ENCODE data around the gene CDKN1A. TPM values are rescaled to one million over a fixed set of nuclear protein-coding genes. Genes with fewer than 3 reads are reported as not detected.

Gene CDKN1A
- total RNA-seq, 6 donors from 2014 or later, result 61.8 to 186 (median 127) TPM

DNA sequence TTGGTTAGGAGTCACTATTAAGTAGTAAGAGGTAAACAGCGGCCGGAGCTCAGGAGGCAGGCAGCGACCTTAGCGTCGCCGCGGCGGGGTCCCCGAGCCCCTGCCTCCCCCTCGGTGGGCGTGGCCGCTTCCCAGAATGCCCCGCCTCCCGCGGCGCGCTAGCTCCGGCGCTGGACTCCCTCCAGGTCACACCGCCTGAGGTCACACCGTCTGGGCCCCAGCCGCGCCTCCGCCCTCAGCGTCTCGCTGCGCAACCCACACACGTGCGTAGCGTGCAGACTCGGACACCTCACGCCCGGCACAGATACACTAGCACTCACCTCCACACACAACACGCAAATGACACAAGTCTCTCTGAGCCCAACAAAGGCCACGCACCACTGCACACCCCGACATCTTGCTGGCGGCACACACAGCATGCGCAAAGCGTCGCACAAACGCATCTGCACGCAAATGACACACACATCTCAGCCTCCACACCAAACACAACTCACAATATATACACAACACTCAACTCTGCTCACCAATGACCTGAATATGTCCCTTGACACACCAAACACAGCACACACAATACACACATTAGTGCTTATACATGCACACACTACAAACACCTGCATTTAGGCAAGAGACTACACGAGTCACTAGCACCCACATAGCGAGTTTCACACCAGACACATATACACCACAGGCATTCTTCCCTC, 17.6 kb upstream of the CDKN1A start:
- DNase-seq (peak; percentile 71 to 93), ATAC-seq (ENCODE audit: low FRiP score in 2 of 2) (peak; percentile 70 to 86)
- TF ChIP-seq, protein P1, sequence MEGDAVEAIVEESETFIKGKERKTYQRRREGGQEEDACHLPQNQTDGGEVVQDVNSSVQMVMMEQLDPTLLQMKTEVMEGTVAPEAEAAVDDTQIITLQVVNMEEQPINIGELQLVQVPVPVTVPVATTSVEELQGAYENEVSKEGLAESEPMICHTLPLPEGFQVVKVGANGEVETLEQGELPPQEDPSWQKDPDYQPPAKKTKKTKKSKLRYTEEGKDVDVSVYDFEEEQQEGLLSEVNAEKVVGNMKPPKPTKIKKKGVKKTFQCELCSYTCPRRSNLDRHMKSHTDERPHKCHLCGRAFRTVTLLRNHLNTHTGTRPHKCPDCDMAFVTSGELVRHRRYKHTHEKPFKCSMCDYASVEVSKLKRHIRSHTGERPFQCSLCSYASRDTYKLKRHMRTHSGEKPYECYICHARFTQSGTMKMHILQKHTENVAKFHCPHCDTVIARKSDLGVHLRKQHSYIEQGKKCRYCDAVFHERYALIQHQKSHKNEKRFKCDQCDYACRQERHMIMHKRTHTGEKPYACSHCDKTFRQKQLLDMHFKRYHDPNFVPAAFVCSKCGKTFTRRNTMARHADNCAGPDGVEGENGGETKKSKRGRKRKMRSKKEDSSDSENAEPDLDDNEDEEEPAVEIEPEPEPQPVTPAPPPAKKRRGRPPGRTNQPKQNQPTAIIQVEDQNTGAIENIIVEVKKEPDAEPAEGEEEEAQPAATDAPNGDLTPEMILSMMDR (IDR thresholded peaks at IDR 0.05), result no peak
- TF ChIP-seq POLR2A (IDR thresholded peaks at IDR 0.05) (no peak), POLR2AphosphoS5 (IDR thresholded peaks at IDR 0.05) (peak in 1 of 2 donors; percentile 50), EP300 (IDR thresholded peaks at IDR 0.05) (peak in 1 of 4 donors; percentile 31)
- Histone ChIP-seq H3K36me3 (no peaks in the 10 kb centered on the region), H3K9me3 (no peaks in the 10 kb centered on the region), H3K27ac (no peak overlapping the region), H3K4me1 (peaks cover 5 to 12% (median 9%) of the 10 kb centered on the region in 4 donors), H3K27me3 (no peaks in the 10 kb centered on the region), H3K4me3 (peak overlapping the region in 3 of 4 donors; percentile 10 to 25 (median 25))
- WGBS, 2 donors, result 35 to 44% methylated on average over 26 to 27 of the region's 44 CpGs

DNA sequence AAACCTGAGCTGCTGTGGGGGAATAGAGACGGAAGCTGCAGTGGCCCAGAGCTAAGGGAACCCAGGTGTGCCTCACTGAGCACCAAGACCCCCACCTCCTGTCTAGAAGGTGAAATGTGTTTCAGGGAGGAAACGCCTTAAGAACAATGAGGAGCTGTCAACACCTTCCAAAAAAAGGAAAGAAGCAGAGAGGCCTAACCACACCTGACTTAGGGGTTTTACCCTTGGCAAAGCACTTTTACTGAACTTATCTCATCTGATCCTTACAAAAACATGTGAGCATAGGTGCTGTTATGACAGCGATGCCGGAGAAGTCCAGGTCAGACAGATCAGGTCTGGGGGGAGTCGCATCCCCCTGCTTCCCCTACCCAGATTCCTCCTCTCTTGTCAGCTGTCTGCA, 16.1 kb upstream of the CDKN1A start:
- Histone ChIP-seq H3K4me1 (peaks cover 8 to 20% (median 16%) of the 10 kb centered on the region in 4 donors), H3K27me3 (no peaks in the 10 kb centered on the region), H3K9me3 (no peaks in the 10 kb centered on the region), H3K27ac (no peak overlapping the region), H3K36me3 (no peaks in the 10 kb centered on the region), H3K4me3 (no peak overlapping the region)
- ATAC-seq (ENCODE audit: low FRiP score in 2 of 2), result no peak
- no peak for DNase-seq
- WGBS, 2 donors, result 82 to 83% methylated on average over 5 of the region's 5 CpGs
- no peak for TF ChIP-seq POLR2AphosphoS5 (IDR thresholded peaks at IDR 0.05)
- TF ChIP-seq EP300 (IDR thresholded peaks at IDR 0.05), result no peak
- TF ChIP-seq, protein P1 (IDR thresholded peaks at IDR 0.05), result no peak
- TF ChIP-seq POLR2A (IDR thresholded peaks at IDR 0.05), result no peak

DNA sequence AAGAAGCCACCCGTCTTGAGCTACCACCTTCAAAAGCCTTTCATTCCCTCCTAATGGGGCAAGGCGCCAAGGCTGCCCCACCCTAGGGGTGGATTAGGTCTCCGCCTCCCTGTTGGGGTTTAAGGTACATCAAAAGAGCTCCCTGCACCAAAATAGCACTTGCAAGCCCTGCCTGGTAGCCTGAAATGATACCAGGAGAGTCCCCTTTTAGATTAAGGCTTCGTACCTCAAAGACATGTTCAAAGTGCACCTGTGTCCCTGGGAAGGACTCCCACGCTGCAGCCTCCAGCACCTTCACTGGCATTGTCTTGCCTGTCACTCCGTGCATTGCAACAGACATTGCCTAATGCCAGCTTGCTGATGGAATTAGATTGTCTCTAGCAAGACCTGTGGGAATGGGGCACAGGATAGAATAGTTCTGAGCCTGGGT, 15.7 kb upstream of the CDKN1A start:
- no peaks in the 10 kb centered on the region for H3K36me3 ChIP-seq
- H3K9me3 ChIP-seq, result no peaks in the 10 kb centered on the region
- DNase-seq (no peak), ATAC-seq (ENCODE audit: low FRiP score in 2 of 2) (no peak)
- H3K27ac ChIP-seq, result no peak overlapping the region
- no peaks in the 10 kb centered on the region for H3K27me3 ChIP-seq
- WGBS, 2 donors, result 53 to 71% methylated on average over 3 to 6 of the region's 6 CpGs
- TF ChIP-seq, protein P1 (IDR thresholded peaks at IDR 0.05), result no peak
- H3K4me1 ChIP-seq, result peaks cover 9 to 21% (median 18%) of the 10 kb centered on the region in 4 donors
- H3K4me3 ChIP-seq, result no peak overlapping the region

DNA sequence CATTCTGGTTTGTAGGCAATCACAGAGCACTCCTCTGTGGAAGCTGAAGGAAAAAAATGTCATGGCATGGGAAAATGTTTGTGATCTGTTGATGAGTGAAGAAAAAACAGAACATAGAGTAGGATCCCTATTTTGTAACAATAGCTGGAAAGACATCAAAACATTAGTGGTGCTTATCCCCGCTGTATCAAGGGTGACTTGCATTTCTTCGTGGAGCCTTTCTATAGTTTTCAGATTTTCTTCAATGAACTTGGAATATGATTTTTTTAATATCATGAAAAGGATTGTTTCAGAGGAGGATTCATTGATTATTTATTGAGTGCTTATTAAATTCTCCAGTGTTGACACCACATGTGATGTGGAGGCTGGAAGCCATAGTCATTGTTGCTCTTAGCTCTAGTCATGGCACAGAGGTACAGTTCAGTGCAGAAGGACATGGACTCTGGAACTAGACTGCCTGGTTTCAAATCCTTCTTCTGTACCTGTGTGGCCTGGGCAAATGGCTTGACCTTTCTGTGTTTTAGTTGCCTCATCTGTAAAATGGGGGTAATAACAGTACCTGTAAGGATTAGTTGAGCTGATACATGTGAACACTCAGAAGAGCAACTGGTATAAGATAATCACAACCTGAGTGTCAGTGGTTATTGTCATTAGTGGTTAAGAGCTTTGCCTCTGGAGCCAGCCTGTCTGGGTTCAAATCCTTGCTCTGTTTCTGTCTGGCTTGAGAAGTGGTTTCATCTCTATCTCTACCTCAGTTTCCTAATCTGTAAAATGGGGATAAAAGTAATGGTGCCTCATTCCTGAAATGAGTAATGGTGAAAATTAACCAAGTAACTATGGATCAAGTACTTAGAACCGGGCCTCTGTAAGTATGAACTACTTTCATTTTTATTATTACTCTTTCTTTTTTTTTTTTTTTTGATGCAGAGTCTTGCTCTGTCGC, 14.7 kb upstream of the CDKN1A start:
- TF ChIP-seq EP300 (IDR thresholded peaks at IDR 0.05) (no peak), POLR2AphosphoS5 (IDR thresholded peaks at IDR 0.05) (no peak), POLR2A (IDR thresholded peaks at IDR 0.05) (no peak)
- TF ChIP-seq, protein P1 (IDR thresholded peaks at IDR 0.05), result no peak
- H3K36me3 ChIP-seq, result no peaks in the 10 kb centered on the region
- H3K4me1 ChIP-seq, result peaks cover 9 to 21% (median 18%) of the 10 kb centered on the region in 4 donors
- no peak for ATAC-seq (ENCODE audit: low FRiP score in 2 of 2)
- no peak overlapping the region for H3K27ac ChIP-seq
- WGBS, 2 donors, result 64 to 65% methylated on average over 4 of the region's 4 CpGs
- no peaks in the 10 kb centered on the region for H3K9me3 ChIP-seq
- H3K27me3 ChIP-seq, result no peaks in the 10 kb centered on the region
- H3K4me3 ChIP-seq, result no peak overlapping the region
- DNase-seq, result no peak
